ENCODE data around the gene HHIPL1.

The HHIPL1 gene

DNA sequence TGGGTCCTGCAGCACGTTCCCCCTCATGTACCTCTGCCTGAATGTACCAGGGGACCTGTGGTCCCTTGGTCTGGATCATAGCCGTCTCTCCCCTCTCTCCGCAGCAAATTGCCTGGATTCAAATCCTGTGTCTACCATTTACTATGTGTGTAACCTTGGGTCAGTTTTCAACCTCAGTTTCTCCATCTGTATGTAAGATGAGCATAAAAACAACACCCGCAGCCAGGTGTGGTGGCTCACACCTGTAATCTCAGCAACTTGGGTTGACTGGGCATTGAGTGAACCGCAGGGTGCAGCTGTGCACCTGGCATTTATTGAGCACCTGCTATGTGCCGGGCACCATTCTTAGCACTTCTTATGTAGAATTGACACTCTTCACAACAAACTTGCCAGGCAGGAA is 53.3 kb downstream of the HHIPL1 start:
- no peak for DNase-seq

DNA sequence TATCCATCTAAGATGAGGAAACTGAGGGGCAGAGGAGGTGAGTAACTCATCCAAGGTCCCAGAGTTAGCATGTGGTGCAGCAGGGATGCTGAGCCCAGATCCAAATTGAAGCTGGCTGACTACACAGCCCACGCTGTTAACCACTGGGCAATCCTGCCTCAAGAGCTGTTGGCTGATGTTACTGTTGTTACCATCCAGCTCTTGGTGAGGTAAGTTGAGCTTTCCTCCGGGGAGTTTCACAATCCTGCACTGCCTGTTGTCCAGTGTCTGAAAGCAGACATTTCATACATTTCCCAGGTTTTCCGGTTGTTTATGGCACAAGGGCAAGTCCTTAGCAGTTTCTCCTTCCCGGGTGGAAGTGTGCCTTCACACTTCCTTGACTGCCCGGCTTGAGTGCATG is 53.7 kb downstream of the HHIPL1 start:
- DNase-seq: no peak

DNA sequence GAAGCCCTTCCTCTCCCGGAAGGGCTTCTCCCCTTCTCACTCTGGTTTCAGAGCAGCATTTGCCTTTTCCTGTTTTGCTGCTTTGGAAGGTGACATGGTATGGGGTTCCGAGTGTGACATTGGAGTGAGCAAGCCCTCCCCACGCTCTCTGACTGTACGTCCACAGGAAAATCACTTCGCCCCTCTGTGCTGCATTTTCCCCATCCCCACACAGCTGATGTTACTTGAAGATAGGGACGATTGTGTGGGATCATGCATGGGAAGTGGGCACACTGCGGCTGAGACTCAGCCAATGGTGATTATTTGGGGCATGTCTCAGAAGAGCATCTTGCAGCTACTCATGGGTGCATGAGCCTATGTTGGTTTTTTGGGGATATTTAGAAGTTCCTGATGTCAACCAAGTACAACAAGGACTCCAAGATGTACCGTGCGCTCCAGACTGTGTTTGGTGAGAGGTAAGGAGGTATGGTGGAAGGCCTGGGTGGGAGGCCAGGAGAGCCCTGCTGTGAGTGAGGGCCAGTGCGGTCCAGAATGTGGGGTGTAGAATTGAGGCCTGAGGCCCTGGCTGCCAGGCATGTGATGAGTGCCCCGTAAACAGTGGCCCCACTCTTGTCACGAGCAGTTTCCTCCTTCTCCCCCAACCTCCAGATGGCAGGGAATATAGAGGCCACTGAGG is 54.3 kb downstream of the HHIPL1 start:
- DNase-seq: no peak

DNA sequence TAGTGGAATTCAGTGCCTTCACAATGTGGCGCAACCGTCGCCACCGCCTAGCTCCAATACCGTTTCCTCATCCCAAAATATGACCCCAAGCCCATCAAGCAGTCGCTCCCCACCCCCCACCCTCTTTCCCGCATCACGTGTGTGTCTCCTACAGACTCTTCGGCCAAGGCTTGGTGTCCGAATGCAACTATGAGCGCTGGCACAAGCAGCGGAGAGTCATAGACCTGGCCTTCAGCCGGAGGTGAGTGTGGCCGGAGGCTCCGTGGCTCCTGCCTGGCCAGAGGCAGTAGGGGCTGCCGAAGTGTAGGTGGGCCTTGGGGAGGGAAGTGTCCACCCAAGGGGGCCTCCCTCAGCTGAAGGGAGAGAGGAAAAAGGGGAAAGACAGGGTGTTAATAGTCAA is 54.9 kb downstream of the HHIPL1 start:
- no peak for DNase-seq

DNA sequence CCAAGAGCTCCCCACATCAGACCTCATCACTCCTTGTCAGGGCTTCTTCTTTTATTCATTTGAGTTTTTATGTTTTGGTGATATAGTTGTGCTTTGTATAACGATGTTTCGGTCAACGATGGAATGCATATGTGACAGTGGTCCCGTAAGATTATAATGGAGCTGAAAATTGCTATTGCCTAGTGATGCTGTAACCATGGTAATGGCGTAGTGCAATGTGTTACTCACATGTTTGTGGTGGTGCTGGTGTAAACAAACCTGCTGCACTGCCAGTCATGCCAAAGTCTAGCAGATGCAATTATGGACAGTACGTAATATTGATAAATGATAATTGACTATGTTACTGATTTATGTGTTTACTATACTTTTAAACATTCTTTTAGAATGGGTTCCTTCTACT is 55.5 kb downstream of the HHIPL1 start:
- DNase-seq: no peak

DNA sequence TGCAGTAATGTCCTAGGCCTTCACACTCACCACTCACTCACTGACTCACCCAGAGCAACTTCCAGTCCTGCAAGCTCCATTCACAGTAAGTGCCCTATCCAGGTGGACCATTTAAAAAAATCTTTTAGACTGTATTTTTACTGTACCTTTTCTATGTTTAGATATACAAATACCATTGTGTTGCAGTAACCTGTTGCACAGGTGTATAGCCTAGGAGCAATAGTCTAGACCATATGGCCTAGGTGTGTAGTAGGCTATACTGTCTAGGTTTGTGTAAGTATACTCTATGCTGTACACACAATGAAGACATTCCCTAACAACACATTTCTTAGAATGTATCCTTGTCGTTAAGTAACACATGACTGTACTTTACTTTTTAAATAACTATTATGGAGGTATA is 56.3 kb downstream of the HHIPL1 start:
- DNase-seq: no peak

DNA sequence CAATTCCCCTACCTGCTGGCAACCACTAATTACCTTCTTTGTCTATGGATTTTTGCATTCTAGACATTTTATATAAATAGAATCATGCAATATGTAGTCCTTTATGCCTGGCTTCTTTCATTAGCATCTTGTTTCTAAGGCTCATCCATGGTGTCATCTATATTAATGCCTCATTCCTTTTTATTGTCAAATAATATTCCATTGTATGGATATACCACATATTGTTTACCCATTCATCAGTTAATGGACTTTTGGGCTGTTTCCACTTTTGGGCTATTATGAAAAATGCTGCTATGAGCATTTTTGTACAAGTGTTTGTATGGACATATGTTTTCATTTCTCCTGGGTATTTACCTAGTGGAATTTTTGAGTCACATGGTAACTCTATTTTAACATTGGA is 57.2 kb downstream of the HHIPL1 start:
- no peak for DNase-seq

DNA sequence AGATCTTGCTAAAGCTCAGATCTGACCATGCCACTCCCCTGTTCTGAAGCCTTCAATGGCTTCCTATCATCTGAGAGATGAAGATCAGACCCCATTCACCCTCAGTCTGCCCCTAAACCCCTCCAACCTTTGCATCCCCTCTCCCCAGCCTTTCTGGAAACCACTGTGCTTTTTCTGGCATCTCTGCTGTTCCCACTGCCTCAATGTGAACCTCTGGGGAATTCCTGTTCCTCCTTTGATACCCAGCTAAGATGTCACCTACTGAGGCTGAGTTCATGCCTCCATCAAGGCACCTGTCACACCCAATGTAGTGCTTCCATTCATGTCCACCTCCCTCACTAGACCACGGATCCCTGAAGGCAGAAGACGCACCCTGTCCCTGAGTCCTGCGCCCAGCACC is 58.5 kb downstream of the HHIPL1 start:
- no peak for DNase-seq

DNA sequence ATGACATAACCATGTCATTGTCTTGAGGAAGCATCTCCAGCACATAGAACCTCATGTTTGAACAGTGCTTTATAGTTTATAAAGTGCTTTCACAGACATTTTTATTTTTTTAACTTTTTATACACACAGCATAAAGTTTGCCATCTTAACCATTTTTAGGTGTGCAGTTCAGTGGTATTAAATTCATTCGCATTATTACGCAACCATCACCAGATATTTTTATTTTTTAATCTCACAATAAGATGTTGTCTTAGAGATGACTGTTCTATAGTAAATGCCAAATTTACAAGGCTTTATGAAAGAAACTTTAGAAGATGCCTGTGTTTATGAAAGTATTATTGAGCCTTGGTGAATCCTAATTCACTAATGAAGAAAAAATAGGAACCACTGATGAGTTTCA is 59.1 kb downstream of the HHIPL1 start:
- DNase-seq: no peak

DNA sequence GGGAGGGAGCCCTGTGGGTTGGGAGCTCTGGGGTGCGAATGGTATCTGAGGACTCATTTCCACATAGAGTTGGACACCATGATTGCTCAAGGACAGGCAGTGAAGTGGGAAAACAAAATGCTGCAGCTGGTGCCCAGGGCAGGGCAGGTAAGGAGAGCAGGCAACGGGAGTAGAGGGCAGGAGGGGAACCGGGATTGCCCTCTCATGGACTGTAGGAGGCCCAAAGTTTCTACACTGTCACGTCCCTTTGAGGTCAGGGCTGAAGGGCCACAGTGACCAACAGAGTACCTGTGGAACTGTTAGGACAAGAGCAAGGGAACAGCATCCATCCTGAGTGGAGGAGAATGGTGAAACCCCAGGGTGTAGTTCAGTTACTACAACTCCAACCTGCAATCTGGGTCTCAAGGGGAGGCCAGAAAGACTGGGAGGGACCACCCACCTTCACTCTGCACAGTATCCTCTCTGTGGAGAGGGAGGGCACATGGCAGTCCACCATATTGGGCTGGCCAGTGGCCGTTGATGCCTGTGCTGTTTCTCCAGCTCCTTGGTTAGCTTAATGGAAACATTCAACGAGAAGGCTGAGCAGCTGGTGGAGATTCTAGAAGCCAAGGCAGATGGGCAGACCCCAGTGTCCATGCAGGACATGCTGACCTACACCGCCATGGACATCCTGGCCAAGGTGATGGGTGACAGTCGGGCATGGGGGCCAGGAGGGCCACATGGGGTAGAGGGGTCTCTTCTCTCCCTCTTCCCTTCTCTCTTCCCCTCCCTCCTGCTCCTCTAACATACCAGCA is 61.4 kb downstream of the HHIPL1 start:
- no peak for DNase-seq

DNA sequence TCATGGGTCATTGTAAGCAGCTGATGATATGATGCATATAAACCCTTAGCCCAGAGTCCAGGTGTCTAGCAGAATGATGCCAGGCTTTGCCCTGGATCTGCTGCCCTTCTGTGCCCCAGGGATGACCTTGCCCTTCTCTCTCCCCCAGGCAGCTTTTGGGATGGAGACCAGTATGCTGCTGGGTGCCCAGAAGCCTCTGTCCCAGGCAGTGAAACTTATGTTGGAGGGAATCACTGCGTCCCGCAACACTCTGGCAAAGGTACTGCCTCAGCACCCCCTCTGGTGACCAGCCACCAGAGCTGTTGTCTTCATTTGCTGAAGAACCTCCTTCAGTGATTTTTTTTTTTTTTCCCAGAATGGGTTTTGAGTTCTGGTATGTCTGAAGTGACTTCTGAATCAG is 62.5 kb downstream of the HHIPL1 start:
- DNase-seq: no peak

DNA sequence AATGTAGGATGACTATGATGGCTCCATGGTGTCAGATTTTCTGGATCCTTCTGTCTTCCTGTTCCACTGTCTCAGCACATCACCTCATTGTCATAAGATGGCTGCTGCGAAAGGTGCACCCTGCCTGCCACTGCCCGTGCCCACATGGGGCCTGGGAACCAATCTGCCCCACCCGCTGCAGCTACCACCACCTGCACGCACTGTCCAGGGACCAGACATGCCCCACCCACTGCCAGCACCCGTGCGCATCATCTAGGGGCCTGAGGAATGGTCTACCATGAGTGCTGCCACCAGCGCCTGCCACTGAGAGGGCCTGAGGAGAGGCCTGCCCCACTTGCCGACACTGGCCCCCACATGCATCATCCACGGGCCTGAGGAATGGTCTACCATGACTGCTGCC is 63.0 kb downstream of the HHIPL1 start:
- DNase-seq: no peak

DNA sequence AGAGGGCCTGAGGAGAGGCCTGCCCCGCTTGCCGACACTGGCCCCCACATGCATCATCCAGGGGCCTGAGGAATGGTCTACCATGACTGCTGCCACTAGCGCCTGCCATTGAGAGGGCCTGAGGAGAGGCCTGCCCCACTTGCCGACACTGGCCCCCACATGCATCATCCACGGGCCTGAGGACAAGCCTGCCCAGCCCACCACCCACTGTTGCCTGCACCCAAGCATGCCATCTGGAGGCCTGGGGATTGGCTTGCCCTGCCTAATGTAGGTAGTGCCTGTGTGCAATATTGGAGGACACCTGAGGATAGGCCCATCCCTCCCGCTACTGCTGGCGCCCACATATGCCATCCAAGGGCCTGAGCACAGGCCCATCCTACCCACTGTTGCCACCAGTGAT is 63.5 kb downstream of the HHIPL1 start:
- no peak for DNase-seq

DNA sequence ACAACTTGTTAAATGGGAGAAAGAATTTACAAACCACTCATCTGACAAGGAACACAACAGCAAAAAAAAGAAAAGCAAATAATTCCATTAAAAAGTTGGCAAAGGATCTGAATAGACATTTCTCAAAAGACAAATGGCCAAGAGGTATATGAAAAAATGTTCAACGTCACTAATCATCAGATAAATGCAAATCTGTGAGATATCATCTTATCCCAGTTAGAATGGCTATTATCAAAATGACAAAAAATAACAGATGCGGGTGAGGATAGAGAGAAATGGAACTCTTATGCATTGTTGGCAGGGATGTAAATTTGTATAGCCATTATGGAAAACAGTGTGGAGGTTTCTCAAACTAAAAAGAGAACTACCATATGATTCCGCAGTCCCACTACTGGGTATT is 69.0 kb downstream of the HHIPL1 start:
- no peak for DNase-seq

DNA sequence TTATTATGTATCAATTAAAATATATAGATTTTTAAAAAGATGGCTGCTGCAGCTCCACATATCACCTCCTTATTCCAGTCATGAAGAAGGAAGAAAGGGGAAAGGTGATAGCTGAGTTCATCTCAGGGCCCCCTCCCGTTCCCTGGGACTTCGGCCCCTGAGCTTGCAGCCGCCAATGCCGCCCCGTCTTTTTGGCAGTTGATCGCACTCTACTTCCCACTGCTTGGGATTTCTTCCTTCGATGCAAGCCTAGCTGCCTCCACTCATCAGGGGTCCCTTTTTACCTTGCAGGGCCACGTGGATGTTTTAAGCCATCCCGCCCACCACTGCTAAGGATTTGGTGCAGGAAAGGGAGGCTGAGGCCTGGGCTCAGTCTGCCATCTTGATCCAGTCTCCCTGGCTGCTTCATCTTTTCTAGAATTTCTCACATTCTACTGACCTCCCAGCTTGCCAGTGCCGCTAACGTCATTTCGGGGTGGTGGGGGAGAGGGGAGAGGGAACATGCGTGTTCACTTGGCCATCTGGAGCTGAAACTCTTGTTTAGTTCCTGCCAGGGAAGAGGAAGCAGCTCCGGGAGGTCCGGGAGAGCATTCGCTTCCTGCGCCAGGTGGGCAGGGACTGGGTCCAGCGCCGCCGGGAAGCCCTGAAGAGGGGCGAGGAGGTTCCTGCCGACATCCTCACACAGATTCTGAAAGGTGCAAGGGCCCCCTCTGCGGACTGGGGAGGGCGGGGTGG is 70.5 kb downstream of the HHIPL1 start:
- DNase-seq: no peak

DNA sequence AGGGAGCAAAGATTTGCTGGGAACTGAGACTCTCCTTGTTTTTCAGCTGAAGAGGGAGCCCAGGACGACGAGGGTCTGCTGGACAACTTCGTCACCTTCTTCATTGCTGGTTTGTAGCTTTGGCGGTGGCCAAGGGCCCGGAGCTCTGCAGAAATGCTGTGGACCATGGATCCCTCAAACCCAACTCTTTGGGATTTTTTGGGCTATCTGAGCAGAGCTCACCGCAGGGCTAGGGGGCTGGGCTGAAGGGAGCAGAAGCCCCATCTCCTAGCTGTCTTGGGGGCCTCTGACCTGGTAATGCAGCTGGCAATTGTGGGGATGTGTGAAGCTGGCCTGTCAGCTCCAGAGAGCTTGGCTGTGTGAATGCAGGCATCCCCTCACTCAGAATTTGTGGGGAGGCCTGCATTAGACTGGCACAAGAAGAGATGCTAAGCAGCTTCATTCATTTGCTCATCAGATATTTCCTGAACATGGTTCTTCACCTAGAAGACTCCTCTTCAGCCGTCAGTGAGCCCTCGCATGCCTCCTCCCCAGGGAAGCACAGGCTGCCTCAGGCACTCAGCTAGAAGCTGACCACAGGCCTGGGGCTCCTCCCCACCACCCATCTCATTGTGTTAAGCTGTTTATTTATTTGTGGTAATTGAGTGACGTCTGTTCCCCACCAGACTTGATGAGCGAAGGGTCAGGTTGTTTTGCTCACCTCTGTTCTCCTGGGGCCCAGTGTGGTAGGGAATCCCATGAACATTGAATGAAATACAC is 71.3 kb downstream of the HHIPL1 start:
- DNase-seq: no peak

DNA sequence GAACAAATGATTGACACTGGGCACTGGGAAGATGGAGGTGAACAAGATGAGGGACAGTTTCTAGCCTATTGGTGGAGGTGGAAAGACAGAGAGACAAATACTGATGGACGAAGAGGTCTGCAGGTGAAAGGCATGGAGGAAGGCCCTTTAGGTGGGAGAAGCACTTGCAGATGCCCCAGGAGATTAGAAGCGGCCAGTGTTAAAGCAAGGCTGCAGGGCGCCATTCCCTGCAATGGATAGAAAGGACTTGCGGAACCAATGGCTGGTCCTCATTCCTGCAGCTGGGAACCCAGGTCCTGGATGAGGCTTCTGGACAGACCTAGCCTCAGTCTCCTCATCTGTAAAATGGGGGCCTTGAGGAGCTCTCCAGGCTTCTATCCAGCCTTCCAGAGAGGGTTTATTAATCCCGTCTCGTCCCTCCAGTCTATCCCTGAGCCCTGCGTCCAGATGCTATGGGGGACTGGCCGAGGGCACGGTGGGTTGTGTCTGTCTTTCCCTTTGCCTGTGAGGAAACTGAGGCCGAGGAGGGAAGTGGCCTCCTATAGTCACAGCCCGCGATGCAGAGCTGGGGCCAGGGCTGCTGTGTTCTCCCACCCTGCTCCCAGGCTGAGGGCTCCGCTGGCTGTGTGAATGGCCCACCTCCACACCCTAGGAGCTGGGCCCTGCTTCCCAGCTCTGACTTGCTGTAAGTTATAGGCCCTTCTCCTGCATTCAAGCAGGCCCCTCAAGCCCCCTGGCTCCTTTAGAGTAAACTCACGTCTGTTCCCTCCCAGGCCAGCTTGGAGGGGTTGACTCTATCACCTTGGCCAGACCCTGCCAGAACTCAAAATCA is 72.1 kb downstream of the HHIPL1 start:
- DNase-seq: no peak

DNA sequence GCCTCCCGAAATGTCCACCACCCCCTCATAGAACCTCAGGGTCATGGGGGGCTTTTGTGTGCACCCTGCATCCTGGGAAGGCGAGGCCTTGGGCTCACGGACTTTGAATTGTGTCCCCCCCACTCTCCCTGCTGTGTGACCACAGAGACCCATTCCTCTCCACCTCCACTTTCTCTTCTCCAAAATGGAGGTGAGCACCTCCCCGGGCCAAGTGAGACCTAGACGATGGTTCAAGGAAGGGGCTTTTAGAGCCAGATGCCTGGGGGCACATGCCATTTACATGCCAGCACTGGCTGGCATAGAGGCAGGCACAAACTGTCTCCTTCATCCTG is 72.7 kb downstream of the HHIPL1 start:
- DNase-seq: no peak

DNA sequence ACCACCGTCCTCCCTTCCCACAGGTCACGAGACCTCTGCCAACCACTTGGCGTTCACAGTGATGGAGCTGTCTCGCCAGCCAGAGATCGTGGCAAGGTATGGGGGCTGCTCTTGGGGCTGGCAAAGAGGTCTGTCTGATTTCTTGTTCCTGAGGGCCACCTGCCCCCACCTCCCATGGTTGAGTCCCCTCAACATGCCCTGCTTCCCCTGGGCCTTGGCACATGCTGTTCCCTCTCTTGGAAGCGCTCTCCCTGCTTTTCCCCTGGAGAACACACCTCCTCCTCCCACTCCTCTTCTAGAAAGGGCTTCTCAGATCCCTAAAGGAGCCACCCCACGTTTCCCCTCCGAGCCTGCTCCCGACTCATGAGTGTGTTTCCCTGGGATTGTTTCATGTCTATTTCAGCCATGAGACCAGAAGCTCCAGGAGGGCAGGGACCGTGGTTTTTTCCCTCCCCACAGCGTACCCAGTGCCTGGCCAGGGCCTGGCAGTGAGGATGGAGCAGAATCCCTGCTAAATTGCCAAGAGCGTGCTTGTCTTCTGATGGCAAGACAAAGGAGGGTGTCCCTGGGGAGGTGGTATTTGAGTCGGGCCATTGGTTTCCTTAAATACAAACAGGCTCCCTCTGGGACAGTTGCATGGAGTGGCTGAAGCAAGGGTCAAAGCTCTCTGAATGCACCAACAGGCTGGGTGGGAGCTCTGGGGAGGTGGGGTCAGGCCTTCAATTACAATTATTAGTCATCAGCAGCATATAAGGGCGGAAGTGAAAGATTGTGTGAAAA is 73.3 kb downstream of the HHIPL1 start:
- DNase-seq: no peak

DNA sequence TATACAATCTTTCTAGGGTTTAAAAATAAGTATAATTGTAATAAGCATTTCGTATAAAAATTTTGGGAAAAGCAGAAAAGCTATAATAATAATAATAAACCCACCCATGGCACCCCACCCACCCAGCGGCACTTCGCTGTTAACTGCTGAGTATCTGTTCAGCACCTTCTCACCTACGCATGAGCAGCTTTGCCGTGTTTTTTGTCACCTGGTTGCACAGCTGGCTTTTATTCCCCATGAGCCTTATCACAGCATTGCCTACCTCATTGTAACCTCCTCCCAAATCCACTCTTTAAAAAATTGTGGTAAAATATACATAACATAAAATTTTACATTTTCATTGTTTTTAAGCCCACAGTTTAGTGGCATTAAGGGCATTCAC is 73.9 kb downstream of the HHIPL1 start:
- DNase-seq: no peak

DNA sequence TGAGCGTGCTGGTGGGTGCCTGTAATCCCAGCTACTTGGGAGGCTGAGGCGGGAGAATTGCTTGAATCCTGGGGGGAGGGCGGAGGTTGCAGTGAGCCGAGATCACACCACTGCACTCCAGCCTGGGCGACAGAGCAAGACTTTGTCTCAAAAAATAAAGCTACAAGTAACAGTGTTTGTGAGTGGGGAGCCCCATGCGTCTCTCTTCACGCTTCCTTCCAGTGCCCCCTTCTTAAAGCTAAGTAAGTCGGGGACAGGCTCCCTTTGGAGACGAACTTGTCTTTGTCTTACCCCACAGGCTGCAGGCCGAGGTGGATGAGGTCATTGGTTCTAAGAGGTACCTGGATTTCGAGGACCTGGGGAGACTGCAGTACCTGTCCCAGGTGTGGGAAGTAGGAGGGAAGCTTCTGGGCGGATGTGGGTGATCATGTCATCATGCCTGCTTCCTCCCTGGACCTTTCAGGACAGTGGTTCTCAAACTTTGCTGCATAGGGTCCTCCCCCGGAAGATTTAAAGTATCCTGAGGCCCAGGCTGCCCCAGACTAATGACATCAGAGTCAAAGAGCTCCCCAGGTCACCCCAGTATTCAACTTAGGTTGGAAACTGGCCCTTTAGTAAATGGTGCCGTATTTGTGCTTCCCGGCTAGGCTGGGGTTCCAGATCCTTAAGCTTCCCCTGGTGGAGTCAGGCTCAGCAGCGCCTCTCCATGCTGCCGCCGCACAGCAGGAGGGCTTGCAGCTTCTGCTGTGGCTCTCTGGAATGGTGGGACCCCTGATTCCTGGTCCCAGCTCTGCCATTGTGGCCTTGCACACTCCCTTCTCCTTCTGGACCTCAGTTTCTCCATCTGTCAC is 76.2 kb downstream of the HHIPL1 start:
- no peak for DNase-seq

Data from NCI-H526 treated with DMSO at 0.1 percent for 48 hours (cell line).